ENCODE measurements around the gene CNTNAP2. TPM values are rescaled to one million over a fixed set of nuclear protein-coding genes. Genes with fewer than 3 reads are reported as not detected.

Gene CNTNAP2
- total and polyA plus RNA-seq, 4 donors: not detected

GRCh38 chr7:146655928-146656797 lies 539.6 kb downstream of the CNTNAP2 start:
- Histone ChIP-seq H3K27me3 (ENCODE audit: control insufficient read depth in 1 of 2, insufficient read depth in 2 of 2, low read length in 1 of 2) (no peaks in the 10 kb centered on the region), H3K4me3 (ENCODE audit: low read length in 2 of 2) (no peak overlapping the region), H3K9me3 (ENCODE audit: control insufficient read depth, low read length) (no peaks in the 10 kb centered on the region), H3K36me3 (ENCODE audit: control insufficient read depth in 1 of 2, insufficient read depth in 2 of 2, low read length in 1 of 2) (no peaks in the 10 kb centered on the region), H3K27ac (ENCODE audit: low read depth in 1 of 2, low read length in 2 of 2) (no peak overlapping the region), H3K4me1 (ENCODE audit: control insufficient read depth in 1 of 2, insufficient read depth in 2 of 2, low read length in 2 of 2) (no peaks in the 10 kb centered on the region)
- no peak for ATAC-seq (ENCODE audit: low FRiP score)
- 18 to 34% methylated on average over 9 of the region's 9 CpGs for WGBS, 2 donors
- intact Hi-C loops (cut with DNase I): no loop called here
- DNase-seq: no peak

- Histone ChIP-seq H3K4me1 (ENCODE audit: control insufficient read depth in 1 of 2, insufficient read depth in 2 of 2, low read length in 2 of 2) (no peaks in the 10 kb centered on the region), H3K4me3 (ENCODE audit: low read length in 2 of 2) (no peak overlapping the region), H3K27ac (ENCODE audit: low read depth in 1 of 2, low read length in 2 of 2) (no peak overlapping the region), H3K36me3 (ENCODE audit: control insufficient read depth in 1 of 2, insufficient read depth in 2 of 2, low read length in 1 of 2) (no peaks in the 10 kb centered on the region), H3K27me3 (ENCODE audit: control insufficient read depth in 1 of 2, insufficient read depth in 2 of 2, low read length in 1 of 2) (no peaks in the 10 kb centered on the region), H3K9me3 (ENCODE audit: control insufficient read depth, low read length) (no peaks in the 10 kb centered on the region)
- intact Hi-C loops (cut with DNase I): no loop called here
- 86 to 87% methylated on average over 1 of the region's 1 CpG for WGBS, 2 donors
- ATAC-seq (ENCODE audit: low FRiP score) (no peak), DNase-seq (no peak)
Measured at GRCh38 chr7:146656988-146657387, 540.4 kb downstream of the CNTNAP2 start.

GRCh38 chr7:146658604-146659003 lies 542.0 kb downstream of the CNTNAP2 start:
- 51 to 73% methylated on average over 4 of the region's 4 CpGs for WGBS, 2 donors

GRCh38 chr7:146659732-146660131 lies 543.1 kb downstream of the CNTNAP2 start:
- ATAC-seq (ENCODE audit: low FRiP score): no peak
- WGBS, 2 donors: 40 to 46% methylated on average over 3 of the region's 3 CpGs
- no peak overlapping the region for H3K27ac ChIP-seq (ENCODE audit: low read depth in 1 of 2, low read length in 2 of 2)
- no peak overlapping the region for H3K4me3 ChIP-seq (ENCODE audit: low read length in 2 of 2)
- no peaks in the 10 kb centered on the region for H3K4me1 ChIP-seq (ENCODE audit: control insufficient read depth in 1 of 2, insufficient read depth in 2 of 2, low read length in 2 of 2)
- H3K9me3 ChIP-seq (ENCODE audit: control insufficient read depth, low read length): no peaks in the 10 kb centered on the region
- H3K27me3 ChIP-seq (ENCODE audit: control insufficient read depth in 1 of 2, insufficient read depth in 2 of 2, low read length in 1 of 2): no peaks in the 10 kb centered on the region
- peak in 1 of 2 donors; percentile 25 for DNase-seq
- intact Hi-C loops (cut with DNase I): no loop called here
- no peaks in the 10 kb centered on the region for H3K36me3 ChIP-seq (ENCODE audit: control insufficient read depth in 1 of 2, insufficient read depth in 2 of 2, low read length in 1 of 2)

More at GRCh38 chr7:146658604-146659003, 542.0 kb downstream of the CNTNAP2 start:
- ATAC-seq (ENCODE audit: low FRiP score): no peak
- intact Hi-C loops (cut with DNase I): no loop called here
- H3K4me3 ChIP-seq (ENCODE audit: low read length in 2 of 2): no peak overlapping the region
- DNase-seq: no peak
- H3K27me3 ChIP-seq (ENCODE audit: control insufficient read depth in 1 of 2, insufficient read depth in 2 of 2, low read length in 1 of 2): no peaks in the 10 kb centered on the region
- no peak overlapping the region for H3K27ac ChIP-seq (ENCODE audit: low read depth in 1 of 2, low read length in 2 of 2)
- no peaks in the 10 kb centered on the region for H3K36me3 ChIP-seq (ENCODE audit: control insufficient read depth in 1 of 2, insufficient read depth in 2 of 2, low read length in 1 of 2)
- no peaks in the 10 kb centered on the region for H3K9me3 ChIP-seq (ENCODE audit: control insufficient read depth, low read length)
- H3K4me1 ChIP-seq (ENCODE audit: control insufficient read depth in 1 of 2, insufficient read depth in 2 of 2, low read length in 2 of 2): no peaks in the 10 kb centered on the region

GRCh38 chr7:146660839-146661238 lies 544.2 kb downstream of the CNTNAP2 start:
- no peak overlapping the region for H3K4me3 ChIP-seq (ENCODE audit: low read length in 2 of 2)
- no peak for ATAC-seq (ENCODE audit: low FRiP score)
- 9 to 12% methylated on average over 5 of the region's 5 CpGs for WGBS, 2 donors
- no peaks in the 10 kb centered on the region for H3K27me3 ChIP-seq (ENCODE audit: control insufficient read depth in 1 of 2, insufficient read depth in 2 of 2, low read length in 1 of 2)
- no peak for DNase-seq
- H3K27ac ChIP-seq (ENCODE audit: low read depth in 1 of 2, low read length in 2 of 2): no peak overlapping the region
- H3K9me3 ChIP-seq (ENCODE audit: control insufficient read depth, low read length): no peaks in the 10 kb centered on the region
- no peaks in the 10 kb centered on the region for H3K4me1 ChIP-seq (ENCODE audit: control insufficient read depth in 1 of 2, insufficient read depth in 2 of 2, low read length in 2 of 2)
- H3K36me3 ChIP-seq (ENCODE audit: control insufficient read depth in 1 of 2, insufficient read depth in 2 of 2, low read length in 1 of 2): no peaks in the 10 kb centered on the region
- intact Hi-C loops (cut with DNase I): no loop called here

- no peak overlapping the region for H3K4me3 ChIP-seq (ENCODE audit: low read length in 2 of 2)
- no peaks in the 10 kb centered on the region for H3K4me1 ChIP-seq (ENCODE audit: control insufficient read depth in 1 of 2, insufficient read depth in 2 of 2, low read length in 2 of 2)
- H3K27me3 ChIP-seq (ENCODE audit: control insufficient read depth in 1 of 2, insufficient read depth in 2 of 2, low read length in 1 of 2): no peaks in the 10 kb centered on the region
- no peak for DNase-seq
- intact Hi-C loops (cut with DNase I): no loop called here
- no peak overlapping the region for H3K27ac ChIP-seq (ENCODE audit: low read depth in 1 of 2, low read length in 2 of 2)
- no peaks in the 10 kb centered on the region for H3K9me3 ChIP-seq (ENCODE audit: control insufficient read depth, low read length)
- no peak for ATAC-seq (ENCODE audit: low FRiP score)
- H3K36me3 ChIP-seq (ENCODE audit: control insufficient read depth in 1 of 2, insufficient read depth in 2 of 2, low read length in 1 of 2): no peaks in the 10 kb centered on the region
Measured at GRCh38 chr7:146661435-146661834, 544.8 kb downstream of the CNTNAP2 start.

- Histone ChIP-seq H3K27me3 (ENCODE audit: control insufficient read depth in 1 of 2, insufficient read depth in 2 of 2, low read length in 1 of 2) (no peaks in the 10 kb centered on the region), H3K27ac (ENCODE audit: low read depth in 1 of 2, low read length in 2 of 2) (no peak overlapping the region), H3K4me1 (ENCODE audit: control insufficient read depth in 1 of 2, insufficient read depth in 2 of 2, low read length in 2 of 2) (no peaks in the 10 kb centered on the region), H3K9me3 (ENCODE audit: control insufficient read depth, low read length) (no peaks in the 10 kb centered on the region), H3K36me3 (ENCODE audit: control insufficient read depth in 1 of 2, insufficient read depth in 2 of 2, low read length in 1 of 2) (no peaks in the 10 kb centered on the region), H3K4me3 (ENCODE audit: low read length in 2 of 2) (no peak overlapping the region)
- ATAC-seq (ENCODE audit: low FRiP score): no peak
- 74 to 75% methylated on average over 12 of the region's 12 CpGs for WGBS, 2 donors
- DNase-seq: peak in 1 of 2 donors; percentile 59
- intact Hi-C loops (cut with DNase I): no loop called here
Measured at GRCh38 chr7:146661929-146662328, 545.3 kb downstream of the CNTNAP2 start.

- no peaks in the 10 kb centered on the region for H3K27me3 ChIP-seq (ENCODE audit: control insufficient read depth in 1 of 2, insufficient read depth in 2 of 2, low read length in 1 of 2)
- no peaks in the 10 kb centered on the region for H3K9me3 ChIP-seq (ENCODE audit: control insufficient read depth, low read length)
- H3K4me3 ChIP-seq (ENCODE audit: low read length in 2 of 2): no peak overlapping the region
- 91 to 94% methylated on average over 12 of the region's 12 CpGs for whole genome bisulfite sequencing, 2 donors
- DNase-seq (no peak), ATAC-seq (ENCODE audit: low FRiP score) (no peak)
- intact Hi-C loops (cut with DNase I): no loop called here
- no peak overlapping the region for H3K27ac ChIP-seq (ENCODE audit: low read depth in 1 of 2, low read length in 2 of 2)
- H3K4me1 ChIP-seq (ENCODE audit: control insufficient read depth in 1 of 2, insufficient read depth in 2 of 2, low read length in 2 of 2): no peaks in the 10 kb centered on the region
- no peaks in the 10 kb centered on the region for H3K36me3 ChIP-seq (ENCODE audit: control insufficient read depth in 1 of 2, insufficient read depth in 2 of 2, low read length in 1 of 2)
Measured at GRCh38 chr7:146665023-146665422, 548.4 kb downstream of the CNTNAP2 start.

- Histone ChIP-seq H3K27ac (ENCODE audit: low read depth in 1 of 2, low read length in 2 of 2) (no peak overlapping the region), H3K36me3 (ENCODE audit: control insufficient read depth in 1 of 2, insufficient read depth in 2 of 2, low read length in 1 of 2) (no peaks in the 10 kb centered on the region), H3K4me1 (ENCODE audit: control insufficient read depth in 1 of 2, insufficient read depth in 2 of 2, low read length in 2 of 2) (no peaks in the 10 kb centered on the region), H3K27me3 (ENCODE audit: control insufficient read depth in 1 of 2, insufficient read depth in 2 of 2, low read length in 1 of 2) (no peaks in the 10 kb centered on the region), H3K4me3 (ENCODE audit: low read length in 2 of 2) (no peak overlapping the region), H3K9me3 (ENCODE audit: control insufficient read depth, low read length) (no peaks in the 10 kb centered on the region)
- DNase-seq (no peak), ATAC-seq (ENCODE audit: low FRiP score) (no peak)
- 82 to 86% methylated on average over 2 of the region's 2 CpGs for WGBS, 2 donors
- intact Hi-C loops (cut with DNase I): no loop called here
Measured at GRCh38 chr7:146670532-146670931, 553.9 kb downstream of the CNTNAP2 start.

Measured in aorta (tissue), 5 donors.